ENCODE measurements around the gene PTPRCAP.
"Not testable (repeated sequence)": the region's sequence is repeated elsewhere in the genome, so short reads cannot be mapped to it uniquely, and the experiment has no call there.

PTPRCAP gene

DNA sequence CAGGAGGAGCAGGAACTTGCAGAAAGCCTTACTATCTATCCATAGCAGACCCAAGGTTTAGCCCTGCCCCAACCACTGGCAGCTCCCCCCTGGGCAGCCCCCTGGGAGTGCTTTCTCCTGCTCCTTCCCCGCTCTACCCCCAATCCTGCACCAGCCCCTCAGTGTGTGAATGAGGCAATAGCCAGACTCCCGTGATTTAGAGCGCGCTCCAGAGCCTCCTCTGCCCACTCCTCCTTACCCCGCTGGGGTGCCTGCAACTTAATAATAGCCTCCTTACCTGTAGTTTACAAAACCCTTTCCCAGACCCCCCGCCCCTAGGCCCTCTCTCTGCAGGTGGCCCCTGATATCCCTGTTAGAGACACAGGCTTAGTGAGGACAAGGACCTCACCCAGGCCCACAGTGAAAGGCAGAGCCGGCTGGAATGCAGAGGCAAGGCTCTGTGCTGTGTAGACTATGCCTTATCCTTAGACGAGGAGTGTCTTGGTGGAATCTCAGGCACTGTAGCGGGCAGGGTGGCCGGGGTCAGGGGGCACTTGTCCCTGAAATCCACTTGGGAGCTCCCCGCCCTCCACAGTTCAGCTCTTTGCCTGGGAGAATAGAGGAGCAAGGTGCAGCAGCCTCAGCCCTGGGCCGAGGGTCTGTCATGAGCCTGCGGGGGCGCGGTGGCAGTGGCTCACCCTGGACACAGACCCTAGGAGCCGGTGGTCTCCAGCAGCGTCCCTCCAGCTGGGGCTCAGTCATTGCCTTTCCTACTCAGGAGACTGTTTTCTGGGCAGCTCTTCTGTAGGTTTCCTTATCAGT lies 26.3 kb downstream of the PTPRCAP start:
- DNase-seq (ENCODE audit: low read depth in 1 of 2, low spot score in 1 of 2) = no peak

DNA sequence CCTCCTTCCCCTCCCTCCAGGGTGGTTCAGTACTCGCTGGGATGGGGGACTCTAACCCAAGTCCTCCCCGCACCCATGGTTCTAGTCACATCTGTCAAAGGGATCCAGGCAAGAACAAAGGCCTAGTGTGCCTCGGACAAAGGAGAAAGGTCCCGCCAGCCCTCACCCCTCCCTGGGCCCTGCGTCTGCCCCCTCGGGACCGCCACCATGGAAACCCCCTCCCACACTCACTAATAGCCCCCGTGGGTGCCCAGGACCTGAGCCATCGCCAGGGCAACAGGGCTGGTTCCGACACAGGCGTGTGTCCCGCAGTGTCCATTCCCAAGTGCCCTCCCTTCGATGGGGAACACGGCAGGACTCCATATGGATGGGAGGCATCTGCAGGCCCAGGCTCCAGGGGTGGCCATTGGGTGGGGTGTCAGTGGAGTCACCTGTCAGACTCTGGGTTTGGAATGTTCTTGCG lies 27.1 kb downstream of the PTPRCAP start:
- no peak for DNase-seq (ENCODE audit: low read depth in 1 of 2, low spot score in 1 of 2)

DNA sequence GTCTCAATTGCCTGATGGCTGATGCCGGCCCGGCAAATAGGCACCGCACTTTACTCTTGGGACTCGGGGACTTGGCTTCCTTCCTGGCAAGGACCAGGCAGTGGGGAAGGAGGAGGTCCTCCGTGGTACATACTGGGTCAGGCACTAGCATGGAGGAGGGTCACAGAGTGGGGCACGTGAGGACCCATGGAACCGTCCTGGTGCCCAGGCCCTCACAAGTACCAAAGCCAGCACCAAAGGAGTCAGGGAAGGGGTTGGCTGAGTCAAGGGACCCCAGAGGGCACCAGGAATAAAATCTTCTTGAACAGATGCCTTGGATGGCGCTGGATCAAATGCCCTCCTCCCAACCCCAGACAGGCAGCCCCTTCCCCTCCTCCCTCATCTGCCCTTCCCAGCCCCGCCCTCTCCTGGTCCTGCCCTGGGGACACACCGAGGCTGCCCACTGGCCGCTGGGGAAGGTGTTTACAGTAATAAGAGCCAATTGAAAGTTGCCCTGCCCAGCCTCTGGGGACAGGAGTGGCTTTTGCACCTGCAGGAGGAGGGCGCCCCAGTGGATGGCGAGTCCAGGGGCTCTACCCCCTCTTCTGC lies 27.6 kb downstream of the PTPRCAP start:
- no peak for DNase-seq (ENCODE audit: low read depth in 1 of 2, low spot score in 1 of 2)

DNA sequence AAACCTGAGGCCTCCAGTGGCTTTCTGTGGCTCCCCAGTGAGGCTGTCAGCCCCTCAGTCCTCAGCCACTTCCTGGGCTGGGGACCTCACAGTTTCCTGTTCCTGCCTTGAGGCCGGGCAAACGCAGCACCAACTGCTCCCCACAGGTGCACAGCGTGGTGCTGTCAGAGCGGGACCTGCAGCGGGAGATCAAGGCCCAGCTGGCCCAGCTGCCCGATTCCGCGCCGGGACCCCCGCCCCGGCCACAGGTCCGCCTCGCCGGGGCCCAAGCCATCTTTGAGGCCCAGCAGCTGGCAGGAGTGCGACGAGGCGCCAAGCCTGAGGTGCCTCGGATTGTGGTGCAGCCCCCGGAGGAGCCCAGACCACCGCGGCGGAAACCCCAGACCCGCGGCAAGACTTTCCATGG lies 28.2 kb downstream of the PTPRCAP start:
- DNase-seq (ENCODE audit: low read depth in 1 of 2, low spot score in 1 of 2) = peak in 1 of 2 donors; percentile 54

DNA sequence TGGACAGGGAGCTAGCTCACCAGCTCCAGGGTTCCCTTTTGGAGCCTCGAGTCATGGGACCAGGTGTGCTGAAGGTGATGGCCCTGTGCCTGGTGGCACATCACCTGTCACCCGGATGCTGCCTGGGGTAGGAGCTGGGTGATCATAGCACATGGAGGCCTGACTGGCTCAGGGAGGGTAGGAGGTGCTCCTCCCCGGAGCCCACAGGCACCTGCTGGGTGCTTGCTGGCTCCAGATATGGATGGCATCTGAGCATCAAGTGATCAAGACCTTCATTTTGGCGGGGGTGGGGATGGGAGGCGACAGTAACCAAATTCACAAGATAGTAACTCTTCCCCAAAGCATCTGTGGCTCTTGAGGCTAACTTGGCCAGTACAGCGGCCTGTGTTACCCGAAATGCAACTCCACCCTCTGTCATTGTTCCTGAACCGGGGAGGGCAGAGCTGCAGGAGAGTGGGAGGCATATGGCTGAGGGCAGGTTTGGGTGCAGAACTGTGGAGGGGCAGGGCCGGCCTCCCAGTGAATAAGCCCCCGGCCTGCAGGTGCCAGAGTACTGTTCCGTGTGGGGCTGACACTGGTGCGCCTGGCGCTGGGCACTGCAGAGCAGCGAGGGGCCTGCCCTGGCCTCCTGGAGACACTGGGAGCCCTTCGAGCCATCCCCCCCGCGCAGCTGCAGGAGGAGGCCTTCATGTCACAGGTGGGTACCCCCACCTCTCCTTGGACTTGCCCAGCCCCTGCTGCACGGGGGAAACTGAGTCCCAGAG lies 28.9 kb downstream of the PTPRCAP start:
- no peak for DNase-seq (ENCODE audit: low read depth in 1 of 2, low spot score in 1 of 2)

- no peak for DNase-seq (ENCODE audit: low read depth in 1 of 2, low spot score in 1 of 2)
Observed at GRCh38 chr11:67407688-67408163, 29.8 kb downstream of the PTPRCAP start.

DNA sequence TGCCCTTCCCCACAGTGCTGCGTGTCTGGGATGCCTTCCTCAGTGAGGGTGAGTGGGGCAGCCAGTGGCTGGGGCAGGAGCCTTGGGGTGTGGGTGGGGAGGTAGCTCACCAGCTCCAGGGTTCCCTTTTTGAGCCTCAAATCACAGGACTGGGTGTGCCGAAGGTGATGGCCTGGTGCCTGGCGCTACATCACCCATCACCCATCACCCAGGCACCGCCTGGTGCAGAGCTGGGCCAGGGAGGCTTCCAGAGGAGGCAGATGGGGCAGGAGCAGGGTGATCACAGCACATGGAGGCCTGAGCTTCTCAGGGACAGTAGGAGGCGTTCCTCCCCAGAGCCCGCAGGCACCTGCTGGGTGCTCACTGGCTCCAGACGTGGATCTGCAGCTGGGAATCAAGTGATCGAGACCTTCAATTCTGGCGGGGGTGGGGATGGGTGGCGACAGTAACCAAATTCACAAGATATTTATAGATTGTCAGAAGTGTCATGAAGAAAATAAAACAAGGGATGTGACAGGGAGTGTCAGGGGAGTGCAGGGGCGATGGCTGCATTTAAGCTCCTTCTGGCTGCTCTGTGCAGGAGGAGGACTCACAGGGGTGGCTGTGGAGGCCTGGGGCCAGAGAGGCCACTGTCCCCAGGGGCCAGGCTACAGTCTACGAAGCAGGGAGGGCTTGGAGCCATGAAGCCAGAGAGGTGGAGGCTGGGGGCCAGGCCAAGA lies 30.4 kb downstream of the PTPRCAP start:
- no peak for DNase-seq (ENCODE audit: low read depth in 1 of 2, low spot score in 1 of 2)

GRCh38 chr11:67406420-67406968 lies 31.0 kb downstream of the PTPRCAP start:
- DNase-seq (ENCODE audit: low read depth in 1 of 2, low spot score in 1 of 2) = no peak

- no peak for DNase-seq (ENCODE audit: low read depth in 1 of 2, low spot score in 1 of 2)
Observed at GRCh38 chr11:67405688-67406339, 31.7 kb downstream of the PTPRCAP start.

DNA sequence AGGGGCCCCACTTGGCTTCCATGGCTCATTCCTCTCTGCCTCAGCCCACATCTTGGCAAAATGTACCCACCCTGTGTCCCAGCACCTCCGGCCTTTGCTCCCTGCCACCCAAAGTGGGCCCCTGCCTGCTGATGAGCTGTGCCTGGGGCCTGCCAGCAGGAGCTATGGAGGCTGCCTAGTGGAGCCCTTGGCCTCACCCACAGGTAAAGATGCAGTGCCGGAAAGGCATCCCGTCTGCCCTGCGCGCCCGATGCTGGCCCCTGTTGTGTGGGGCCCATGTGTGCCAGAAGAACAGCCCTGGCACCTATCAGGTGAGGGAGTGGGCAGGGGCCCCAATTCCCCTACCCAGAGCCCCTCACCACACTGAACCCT lies 32.3 kb downstream of the PTPRCAP start:
- no peak for DNase-seq (ENCODE audit: low read depth in 1 of 2, low spot score in 1 of 2)

GRCh38 chr11:67404515-67405195 lies 32.8 kb downstream of the PTPRCAP start:
- DNase-seq (ENCODE audit: low read depth in 1 of 2, low spot score in 1 of 2) = no peak

- DNase-seq (ENCODE audit: low read depth in 1 of 2, low spot score in 1 of 2) = not testable (repeated sequence)
Observed at GRCh38 chr11:67403085-67403484, 34.4 kb downstream of the PTPRCAP start.

DNA sequence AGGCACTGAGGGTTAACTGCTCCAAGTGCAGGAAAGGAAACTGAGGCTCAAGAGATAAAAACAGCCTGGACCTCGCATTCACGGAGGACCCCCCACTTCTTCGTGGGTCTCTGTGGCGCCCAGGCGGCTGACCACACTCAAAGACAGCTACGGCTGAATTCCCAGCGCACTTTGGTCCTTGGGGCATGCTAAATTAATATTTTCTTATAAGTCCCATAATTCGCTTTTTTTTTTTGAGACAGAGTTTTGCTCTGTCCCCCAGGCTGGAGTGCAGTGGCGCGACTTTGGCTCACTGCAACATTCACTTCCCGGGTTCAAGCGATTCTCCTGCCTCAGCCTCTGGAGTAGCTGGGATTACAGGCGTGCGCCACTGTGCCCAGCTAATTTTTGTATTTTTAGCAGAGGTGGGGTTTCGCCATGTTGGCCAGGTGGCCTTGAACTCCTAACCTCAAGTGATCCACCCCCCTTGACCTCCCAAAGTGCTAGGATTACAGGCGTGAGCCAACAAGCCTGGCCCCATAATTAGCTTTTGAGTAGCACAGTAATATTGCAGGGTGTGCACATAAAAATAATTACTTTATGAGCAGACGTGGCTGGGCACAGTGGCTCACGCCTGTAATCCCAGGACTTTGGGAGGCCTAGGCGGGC lies 35.2 kb downstream of the PTPRCAP start:
- DNase-seq (ENCODE audit: low read depth in 1 of 2, low spot score in 1 of 2) = not testable (repeated sequence)

GRCh38 chr11:67401495-67402191 lies 35.8 kb downstream of the PTPRCAP start, which contains the start of gene PPP1CA:
Gene PPP1CA (minus strand): TSS chr11:67401858. CDS start chr11:67401782, 76 bp downstream.
- DNase-seq (ENCODE audit: low read depth in 1 of 2, low spot score in 1 of 2) = peak; percentile 85 to 94

GRCh38 chr11:67400942-67401494 lies 36.5 kb downstream of the PTPRCAP start:
- no peak for DNase-seq (ENCODE audit: low read depth in 1 of 2, low spot score in 1 of 2)

DNA sequence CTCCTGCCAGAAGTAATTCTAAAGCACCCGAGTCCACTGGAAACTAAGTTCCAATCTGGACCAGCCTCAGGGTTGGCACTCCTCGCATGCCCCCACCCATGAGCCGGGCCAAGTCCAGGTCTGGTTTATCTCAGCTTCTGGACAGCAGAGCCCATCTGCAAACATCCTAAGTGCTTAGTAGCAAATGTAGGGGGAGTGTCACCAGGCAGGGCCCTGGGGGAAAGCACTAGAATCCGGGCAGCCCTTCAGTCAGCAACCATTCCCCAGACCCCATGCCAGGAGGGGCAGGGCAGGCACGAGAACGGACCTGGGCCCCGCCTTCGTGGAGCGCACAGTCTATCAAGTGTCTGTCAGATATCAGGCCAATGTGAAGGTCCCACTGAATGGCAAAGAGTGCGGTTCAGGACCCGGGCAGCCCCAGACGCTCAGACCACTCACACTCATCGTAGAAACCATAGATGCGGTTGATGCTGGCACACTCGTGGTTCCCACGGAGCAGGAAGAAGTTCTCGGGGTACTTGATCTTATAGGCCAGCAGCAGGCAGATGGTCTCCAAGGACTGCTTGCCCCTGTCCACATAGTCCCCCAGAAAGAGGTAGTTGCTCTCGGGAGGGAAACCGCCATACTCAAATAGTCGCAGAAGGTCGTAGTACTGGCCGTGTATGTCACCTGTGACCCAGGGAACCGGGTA lies 37.1 kb downstream of the PTPRCAP start:
- no peak for DNase-seq (ENCODE audit: low read depth in 1 of 2, low spot score in 1 of 2)

- DNase-seq (ENCODE audit: low read depth in 1 of 2, low spot score in 1 of 2) = no peak
Observed at GRCh38 chr11:67398661-67399563, 38.6 kb downstream of the PTPRCAP start.

Data from activated CD4-positive, alpha-beta T cell treated with anti-CD3 and anti-CD28 coated beads, Interleukin-2, amount 50 U/mL, for 24 hours (primary cell).